Hepatocyte (in vitro differentiated cells): ENCODE data around the gene CAP2. TPM values are rescaled to one million over a fixed set of nuclear protein-coding genes. Genes with fewer than 3 reads are reported as not detected.

ENCODE experiments used
- DNase-seq: peaks from one replicate; pipeline ENCODE4 v3.0.0-alpha.2; 2016; ENCODE audit warnings: low spot score
- H2AFZ ChIP-seq: fragments of 200-600 bp; sonication (generic); 2 replicates; pipeline ENCODE4 v1.6.0; 2016; ENCODE audit warnings: antibody characterized with exemption, mild to moderate bottlenecking
- H3K27ac ChIP-seq: fragments of 200-600 bp; sonication (generic); 2 replicates; pipeline ENCODE4 v1.5.1; 2016; ENCODE audit warnings: mild to moderate bottlenecking
- H3K27me3 ChIP-seq: fragments of 200-600 bp; sonication (generic); 2 replicates; pipeline ENCODE4 v1.6.1; 2016
- H3K36me3 ChIP-seq: fragments of 200-600 bp; sonication (generic); replicated peaks from 2 replicates; pipeline ENCODE4 v1.5.1; 2016; ENCODE audit warnings: low read depth; ENCODE audit not compliant: insufficient read depth
- H3K4me1 ChIP-seq: fragments of 200-600 bp; sonication (generic); 2 replicates; pipeline ENCODE4 v1.5.1; 2016; ENCODE audit warnings: mild to moderate bottlenecking, moderate library complexity; ENCODE audit not compliant: insufficient read depth
- H3K4me2 ChIP-seq: fragments of 200-600 bp; sonication (generic); 2 replicates; pipeline ENCODE4 v1.6.0; 2016
- H3K4me3 ChIP-seq: fragments of 200-600 bp; sonication (generic); 2 replicates; pipeline ENCODE4 v1.5.1; 2016; ENCODE audit warnings: mild to moderate bottlenecking
- H3K79me2 ChIP-seq: fragments of 200-600 bp; sonication (generic); 2 replicates; pipeline ENCODE4 v1.6.0; 2017; ENCODE audit warnings: mild to moderate bottlenecking
- H3K9me2 ChIP-seq: fragments of 200-600 bp; sonication (generic); replicated peaks from 2 replicates; pipeline ENCODE4 v1.6.0; 2017; ENCODE audit warnings: mild to moderate bottlenecking; ENCODE audit not compliant: insufficient read depth
- H3K9me3 ChIP-seq: fragments of 200-600 bp; sonication (generic); 2 replicates; pipeline ENCODE4 v1.5.1; 2016; ENCODE audit warnings: low read depth, mild to moderate bottlenecking
- H4K20me1 ChIP-seq: fragments of 200-600 bp; sonication (generic); 2 replicates; pipeline ENCODE4 v1.6.0; 2016; ENCODE audit warnings: mild to moderate bottlenecking; ENCODE audit not compliant: insufficient read depth, poor library complexity, severe bottlenecking
- CTCF ChIP-seq: fragments of 200-600 bp; sonication (generic); IDR thresholded peaks from 2 replicates; pipeline ENCODE4 v1.5.1; 2016; ENCODE audit warnings: antibody characterized with exemption, mild to moderate bottlenecking; ENCODE audit not compliant: poor library complexity
- EZH2 ChIP-seq: fragments of 200-600 bp; sonication (generic); IDR thresholded peaks from 2 replicates; pipeline ENCODE4 v1.6.1; 2016; ENCODE audit warnings: antibody characterized with exemption, mild to moderate bottlenecking, borderline replicate concordance
- EZH2phosphoT487 ChIP-seq: fragments of 200-600 bp; sonication (generic); IDR thresholded peaks from one replicate; pipeline ENCODE4 v1.6.1; 2018; ENCODE audit warnings: antibody characterized with exemption, mild to moderate bottlenecking, low read depth, moderate library complexity; ENCODE audit not compliant: unreplicated experiment, severe bottlenecking
- WGBS: methylation state at CpG from one replicate; pipeline ENCODE4 v1.1.6; 2016; ENCODE audit warnings: low lambda C conversion rate; ENCODE audit errors: missing lambda C conversion rate; 5-methylcytosine and 5-hydroxymethylcytosine counted together
- polyA plus RNA-seq: library from polyadenylated mRNA; unstranded; fragments of >200 nt; fragmentation: Nextera tagmentation; extraction: Ambion mirVana; gene quantifications from 2 replicates; pipeline ENCODE4 v1.2.1, GENCODE V29; 2016
- total RNA-seq: library from RNA; depleted of rRNA; stranded (reverse); fragments of >200 nt; gene quantifications from 2 replicates; pipeline ENCODE4 v1.2.3, GENCODE V29; 2014

Gene CAP2
- total and polyA plus RNA-seq, 2 experiments from 2014 or later, result 6.5 to 8.7 TPM

GRCh38 chr6:17466707-17467106 is 73.3 kb downstream of the CAP2 start:
- Histone ChIP-seq H4K20me1 (no peaks in the 10 kb centered on the region), H3K4me1 (no peaks in the 10 kb centered on the region), H3K9me2 (no peaks in the 10 kb centered on the region), H3K27ac (no peak overlapping the region), H3K27me3 (no peaks in the 10 kb centered on the region), H3K4me3 (no peak overlapping the region), H3K36me3 (no peaks in the 10 kb centered on the region), H2AFZ (no peak overlapping the region), H3K4me2 (no peak overlapping the region), H3K79me2 (no peaks in the 10 kb centered on the region), H3K9me3 (no peaks in the 10 kb centered on the region)
- no peak for TF ChIP-seq CTCF
- no peak for TF ChIP-seq EZH2
- TF ChIP-seq EZH2phosphoT487, result no peak
- no peak for DNase-seq
- WGBS, result 94% methylated on average over 3 of the region's 3 CpGs

GRCh38 chr6:17469006-17469832 is 75.8 kb downstream of the CAP2 start:
- WGBS, result 85% methylated on average over 10 of the region's 10 CpGs
- H3K79me2 ChIP-seq, result no peaks in the 10 kb centered on the region
- no peak overlapping the region for H3K4me2 ChIP-seq
- TF ChIP-seq EZH2 (no peak), EZH2phosphoT487 (no peak), CTCF (peak; percentile 17)
- H3K4me1 ChIP-seq, result peaks cover 3% of the 10 kb centered on the region
- H3K27ac ChIP-seq, result no peak overlapping the region
- H3K4me3 ChIP-seq, result no peak overlapping the region
- H3K9me3 ChIP-seq, result no peaks in the 10 kb centered on the region
- no peak overlapping the region for H2AFZ ChIP-seq
- no peaks in the 10 kb centered on the region for H3K9me2 ChIP-seq
- no peaks in the 10 kb centered on the region for H3K27me3 ChIP-seq
- no peaks in the 10 kb centered on the region for H3K36me3 ChIP-seq
- DNase-seq, result no peak
- H4K20me1 ChIP-seq, result no peaks in the 10 kb centered on the region

GRCh38 chr6:17470202-17470937 is 77.0 kb downstream of the CAP2 start:
- no peak overlapping the region for H3K4me2 ChIP-seq

More at GRCh38 chr6:17470202-17470937, 77.0 kb downstream of the CAP2 start:
- H4K20me1 ChIP-seq, result no peaks in the 10 kb centered on the region
- no peak overlapping the region for H3K4me3 ChIP-seq
- DNase-seq, result no peak
- H2AFZ ChIP-seq, result no peak overlapping the region
- 58% methylated on average over 2 of the region's 2 CpGs for WGBS
- no peaks in the 10 kb centered on the region for H3K79me2 ChIP-seq
- no peaks in the 10 kb centered on the region for H3K27me3 ChIP-seq
- H3K9me3 ChIP-seq, result no peaks in the 10 kb centered on the region
- H3K4me1 ChIP-seq, result peaks cover 3% of the 10 kb centered on the region
- no peaks in the 10 kb centered on the region for H3K9me2 ChIP-seq
- TF ChIP-seq EZH2 (no peak), CTCF (no peak)
- no peak overlapping the region for H3K27ac ChIP-seq
- no peaks in the 10 kb centered on the region for H3K36me3 ChIP-seq
